GM23248 (cell line): Measurements from ENCODE around the gene ULBP2.

ENCODE experiments used
- EZH2 ChIP-seq: fragments of 200-600 bp; sonication (generic); IDR thresholded peaks from 2 replicates; pipeline ENCODE4 v1.6.1; 2018; ENCODE audit warnings: antibody characterized with exemption, mild to moderate bottlenecking; ENCODE audit not compliant: insufficient read depth, poor library complexity, severe bottlenecking
- EZH2phosphoT487 ChIP-seq: fragments of 200-600 bp; sonication (generic); IDR thresholded peaks from 2 replicates; pipeline ENCODE4 v1.6.1; 2018; ENCODE audit warnings: antibody characterized with exemption, moderate library complexity, mild to moderate bottlenecking, low read depth; ENCODE audit not compliant: insufficient read depth

DNA sequence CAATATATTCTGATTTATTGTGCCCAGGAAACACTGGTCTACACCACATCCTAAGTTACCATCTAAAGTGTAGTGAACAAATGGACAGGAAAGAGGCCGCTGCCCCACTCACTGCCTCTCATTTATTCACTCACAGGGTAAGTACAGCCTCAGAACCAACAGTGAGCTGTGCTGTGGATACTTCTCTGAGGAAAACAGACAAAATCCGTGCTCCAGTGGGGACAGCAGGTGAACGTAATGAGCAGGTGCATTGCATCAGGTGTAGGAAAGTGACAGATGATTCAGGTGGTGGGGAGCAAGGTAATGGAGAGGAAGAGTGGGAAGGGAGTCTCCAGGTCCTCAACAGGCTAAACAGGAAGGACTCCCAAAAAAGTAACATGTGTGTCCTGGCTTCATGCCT is 8.4 kb upstream of the ULBP2 start:
- TF ChIP-seq EZH2 = no peak
- TF ChIP-seq EZH2phosphoT487 = no peak
